K562 (cell line): ENCODE measurements around the gene CALML3. TPM values are rescaled to one million over a fixed set of nuclear protein-coding genes. Genes with fewer than 3 reads are reported as not detected.

ENCODE experiments used
- ATAC-seq: fragments of 200-7000 bp; cut with Tn5 transposase; 3 replicates; pipeline ENCODE4 v1.9.1; 2020; ENCODE audit warnings: moderate library complexity
- BruUV-seq: library from RNA; stranded (reverse); fragments of 400-500 nt; replicated peaks from 2 replicates; lab custom pipeline; 2021; lab: Mats Ljungman, UMichigan
- CTCF ChIA-PET: fragments of 300-600 bp; formaldehyde crosslinking; extraction: SDS; loops from one replicate; lab custom pipeline; 2021; ENCODE audit warnings: low intra/inter-chr PET ratio; lab: Yijun Ruan, JAX
- POLR2A ChIA-PET: fragments of 300-600, 350-650 bp; sonication (Branson Sonifier 250); formaldehyde crosslinking; extraction: SDS; loops from one replicate; lab custom pipeline; 2021; ENCODE audit warnings: antibody characterized with exemption, inconsistent platforms; lab: Yijun Ruan, JAX
- DNase-seq, 4 experiments: peaks; one replicate each; pipeline versions ENCODE4 v3.0.0 to v3.0.0-alpha.2; 2011 to 2018; ENCODE audit warnings: low spot score in 3 of 4, mixed read lengths in 3 of 4; ENCODE audit errors: extremely low read depth in 1 of 4
- FAIRE-seq: peaks from 2 replicates; lab custom pipeline; 2011; peaks lifted over from hg19 to GRCh38; lab: Jason Lieb, UNC
- H2AFZ ChIP-seq: 2 replicates; pipeline ENCODE4 v1.6.0; 2011; ENCODE audit warnings: low read depth, low read length, control low read depth, inconsistent platforms
- H3K27ac ChIP-seq: fragments of 200-600 bp; 3 replicates; pipeline ENCODE4 v1.8.0; 2011; ENCODE audit warnings: low read depth, mild to moderate bottlenecking, control low read depth, inconsistent platforms, low read length, moderate library complexity, mixed read lengths; ENCODE audit errors: extremely low read depth
- H3K27me3 ChIP-seq, 2 experiments: fragments of 300-600 bp in 1 of 2; 2 replicates in 1 of 2; 3 replicates in 1 of 2; pipeline versions ENCODE4 v1.6.0 to v1.8.0; 2011; ENCODE audit warnings: inconsistent platforms in 2 of 2, low read length in 2 of 2, mild to moderate bottlenecking in 1 of 2, mixed read lengths in 1 of 2, moderate library complexity in 1 of 2; ENCODE audit not compliant: control insufficient read depth in 2 of 2, insufficient read depth in 2 of 2
- H3K36me3 ChIP-seq: fragments of 300-600 bp; 3 replicates; pipeline ENCODE4 v1.8.0; 2011; ENCODE audit warnings: mild to moderate bottlenecking, low read length, inconsistent platforms; ENCODE audit not compliant: control insufficient read depth, insufficient read depth
- H3K4me1 ChIP-seq, 2 experiments: fragments of 200-600 bp in 1 of 2; replicated peaks in 1 of 2; 2 replicates in 1 of 2; 3 replicates in 1 of 2; pipeline versions ENCODE4 v1.5.1 to v1.8.0; 2011; ENCODE audit warnings: inconsistent platforms in 2 of 2, low read length in 2 of 2, mild to moderate bottlenecking in 1 of 2, mixed read lengths in 1 of 2, moderate library complexity in 1 of 2; ENCODE audit not compliant: control insufficient read depth in 2 of 2, insufficient read depth in 2 of 2
- H3K4me2 ChIP-seq: 2 replicates; pipeline ENCODE4 v1.6.1; 2011; ENCODE audit warnings: low read length, control low read depth, inconsistent platforms, mixed read lengths; ENCODE audit not compliant: insufficient read depth
- H3K4me3 ChIP-seq: fragments of 200-600 bp; sonication (generic), shearing (Covaris generic); 2 replicates; pipeline ENCODE4 v1.5.1; 2016; ENCODE audit warnings: control low read depth, inconsistent platforms
- H3K79me2 ChIP-seq: fragments of 200-600 bp; 3 replicates; pipeline ENCODE4 v1.8.0; 2011; ENCODE audit warnings: low read length, inconsistent platforms; ENCODE audit not compliant: control insufficient read depth, insufficient read depth
- H3K9ac ChIP-seq, 2 experiments: 2 replicates each; pipeline versions ENCODE4 v1.6.0 to v1.6.1; 2011; ENCODE audit warnings: low read depth in 2 of 2, low read length in 2 of 2, control low read depth in 1 of 2, inconsistent platforms in 1 of 2, mild to moderate bottlenecking in 1 of 2, mixed read lengths in 1 of 2; ENCODE audit not compliant: insufficient read depth in 1 of 2
- H3K9me1 ChIP-seq: one replicate; pipeline ENCODE4 v1.6.0; 2011; ENCODE audit warnings: inconsistent platforms, mild to moderate bottlenecking, low read length, moderate library complexity; ENCODE audit not compliant: control insufficient read depth, insufficient read depth
- H3K9me3 ChIP-seq: replicated peaks from 2 replicates; pipeline ENCODE4 v1.5.1; 2011; ENCODE audit warnings: low read depth, low read length, inconsistent platforms; ENCODE audit not compliant: control insufficient read depth, insufficient read depth
- H4K20me1 ChIP-seq: replicated peaks from 2 replicates; pipeline ENCODE4 v1.6.1; 2011; ENCODE audit warnings: low read length, inconsistent platforms, mixed read lengths; ENCODE audit not compliant: control insufficient read depth, insufficient read depth
- BCLAF1 ChIP-seq, 2 experiments: fragments of 450-650 bp in 1 of 2; IDR thresholded peaks; 2 replicates each; pipeline ENCODE4 v1.6.1; 2011 to 2017; ENCODE audit warnings: low read depth in 2 of 2, antibody characterized with exemption in 1 of 2, borderline replicate concordance in 1 of 2, low read length in 1 of 2, mild to moderate bottlenecking in 1 of 2, mixed read lengths in 1 of 2; ENCODE audit not compliant: control insufficient read depth in 1 of 2
- ETV6 ChIP-seq, 3 experiments: fragments of 150-350 bp in 1 of 3; sonication (generic) in 1 of 3; formaldehyde crosslinking in 1 of 3; IDR thresholded peaks; 2 replicates each; pipeline versions ENCODE4 v1.6.1 to v1.8.0; 2014 to 2022; ENCODE audit warnings: borderline replicate concordance in 2 of 3, low read depth in 2 of 3, antibody characterized with exemption in 1 of 3, low read length in 1 of 3, mild to moderate bottlenecking in 1 of 3, missing genetic modification reagents in 1 of 3
- ILK ChIP-seq: fragments of 450-650 bp; IDR thresholded peaks from 2 replicates; pipeline ENCODE4 v1.6.1; 2016; ENCODE audit warnings: missing genetic modification characterization, low read depth, mild to moderate bottlenecking, missing compliant biosample characterization, moderate library complexity, borderline replicate concordance
- IRF2 ChIP-seq: sonication (generic); formaldehyde crosslinking; IDR thresholded peaks from 2 replicates; pipeline ENCODE4 v1.8.1; 2022; ENCODE audit warnings: mild to moderate bottlenecking, missing genetic modification reagents
- MAFG ChIP-seq: fragments of 450-650 bp; conservative IDR thresholded peaks from 2 replicates; pipeline ENCODE4 v1.6.1; 2016; ENCODE audit warnings: missing genetic modification characterization, missing compliant biosample characterization
- MLLT1 ChIP-seq, 2 experiments: fragments of 450-650 bp; IDR thresholded peaks; 2 replicates each; pipeline ENCODE4 v1.6.1; 2016
- UBTF ChIP-seq, 2 experiments: IDR thresholded peaks; 2 replicates each; pipeline ENCODE4 v1.6.1; 2012; ENCODE audit warnings: improper control_type of control experiment in 2 of 2, low read depth in 2 of 2, low read length in 2 of 2, borderline replicate concordance in 1 of 2
- ZBTB2 ChIP-seq: fragments of 450-650 bp; IDR thresholded peaks from 2 replicates; pipeline ENCODE4 v1.6.1; 2016; ENCODE audit warnings: antibody characterized with exemption
- ZNF408 ChIP-seq: fragments of 250-450 bp; sonication (Bioruptor Pico); IDR thresholded peaks from 2 replicates; pipeline ENCODE4 v1.4.0; 2020; ENCODE audit warnings: low read depth, mild to moderate bottlenecking, moderate library complexity
- ZNF445 ChIP-seq: fragments of 250-450 bp; sonication (Bioruptor Pico); IDR thresholded peaks from 2 replicates; pipeline ENCODE4 v1.4.0; 2020; ENCODE audit warnings: low read depth, mild to moderate bottlenecking, moderate library complexity
- WGBS: fragments of 100-300 bp; shearing (Covaris generic); methylation state at CpG from one replicate; pipeline ENCODE4 v1.1.6; 2016; ENCODE audit warnings: low coverage, mixed read lengths; ENCODE audit not compliant: insufficient coverage; ENCODE audit errors: missing lambda C conversion rate; 5-methylcytosine and 5-hydroxymethylcytosine counted together
- in situ Hi-C: fragments of 300-500 bp; cut with MboI; formaldehyde crosslinking; loops from 4 replicates; pipeline ENCODE4 v1.15.0; 2018; ENCODE audit warnings: inconsistent platforms, mixed read lengths
- intact Hi-C: fragments of 100-400 bp; cut with micrococcal nuclease; formaldehyde crosslinking; loops from 2 replicates; pipeline ENCODE4 v1.14.2; 2022
- polyA plus RNA-seq, 8 experiments: library from polyadenylated mRNA; depleted of rRNA in 4 of 8; stranded (reverse) in 5 of 8; unstranded in 3 of 8; fragments of >200 nt; fragmentation: Nextera tagmentation in 2 of 8; fragmentation: Illumina TruSeq in 1 of 8; extraction: Ambion mirVana in 2 of 8; extraction: Trizol in 1 of 8; gene quantifications; 2 replicates each; pipeline versions ENCODE4 v1.2.1 to v1.2.3, GENCODE V29; 2011 to 2014; ENCODE audit warnings: inconsistent platforms in 1 of 8, missing spikeins in 1 of 8
- total RNA-seq, 7 experiments: library from RNA; depleted of rRNA in 6 of 7; stranded (reverse); fragments of >200 nt in 6 of 7; fragmentation: Illumina TruSeq in 2 of 7; extraction: Trizol in 2 of 7; gene quantifications; 2 replicates each; pipeline versions ENCODE4 v1.2.1 to v1.2.3, GENCODE V29; 2011 to 2021; ENCODE audit warnings: low replicate concordance in 1 of 7

Gene CALML3
- total and polyA plus RNA-seq, 9 of the 15 experiments (the other 6 are each of a cell fraction or from before 2014, with no cell fraction given): not detected

GRCh38 chr10:5537684-5538083 lies 12.9 kb downstream of the CALML3 start (continued):
- no peak for TF ChIP-seq ILK (tag)
- TF ChIP-seq ZNF408 (CRISPR knock-in tag): no peak
- no peak for TF ChIP-seq ZNF445
- TF ChIP-seq MLLT1 (IDR thresholded peaks at IDR 0.05): 0 out of 4 replicates have a peak, but pooled peaks of 1 of the 2 experiments have one; percentile 22

GRCh38 chr10:5538446-5538845 lies 13.7 kb downstream of the CALML3 start:
- H3K27ac ChIP-seq: no peak overlapping the region
- 84% methylated on average over 9 of the region's 9 CpGs for WGBS
- no peak overlapping the region for H3K4me3 ChIP-seq
- H3K79me2 ChIP-seq: no peaks in the 10 kb centered on the region
- in situ Hi-C loops (no loop called here), intact Hi-C loops (no loop called here)
- H4K20me1 ChIP-seq: no peaks in the 10 kb centered on the region
- no peaks in the 10 kb centered on the region for H3K27me3 ChIP-seq
- POLR2A ChIA-PET: interaction anchor here (0.9 to 1.8 kb wide), 3 partner anchors 11 to 15 kb away, joined by 3 to 9 read pairs (median 3); no protein-coding TSS in a partner anchor
- no peaks in the 10 kb centered on the region for H3K9me1 ChIP-seq
- H3K9me3 ChIP-seq: no peaks in the 10 kb centered on the region
- no peak; the same call in 2 of the 3 replicates for ATAC-seq
- H3K36me3 ChIP-seq: no peaks in the 10 kb centered on the region
- CTCF ChIA-PET: no interaction called here
- no TSS peak for BruUV-seq
- H2AFZ ChIP-seq: peak overlapping the region; percentile 94
- H3K9ac ChIP-seq: no peak overlapping the region
- no peak for DNase-seq
- H3K4me2 ChIP-seq: no peak overlapping the region
- no peak for FAIRE-seq
- peaks cover 12 to 21% of the 10 kb centered on the region in 2 experiments for H3K4me1 ChIP-seq
- TF ChIP-seq IRF2 (CRISPR knock-in tag) (no peak), UBTF (IDR thresholded peaks at IDR 0.05; ENCODE audit: borderline replicate concordance in 1 of 2, low read depth in 2 of 2, low read length in 2 of 2) (no peak), MAFG (tag) (no peak), BCLAF1 (IDR thresholded peaks at IDR 0.05; ENCODE audit: borderline replicate concordance in 1 of 2, control insufficient read depth in 1 of 2, low read depth in 2 of 2, low read length in 1 of 2) (no peak), ZBTB2 (no peak), ETV6 (IDR thresholded peaks at IDR 0.05; ENCODE audit: borderline replicate concordance in 1 of 2, low read depth in 2 of 2, low read length in 1 of 2) (no peak), ETV6 (CRISPR knock-in tag; IDR thresholded peaks at IDR 0.05; ENCODE audit: borderline replicate concordance) (no peak)
